Right kidney (tissue), 1 donor: ENCODE results near the gene ACSS1.

Experiments
- DNase-seq: peaks from one replicate; pipeline ENCODE4 v3.0.0-alpha.2; 2016

ACSS1 gene

DNA sequence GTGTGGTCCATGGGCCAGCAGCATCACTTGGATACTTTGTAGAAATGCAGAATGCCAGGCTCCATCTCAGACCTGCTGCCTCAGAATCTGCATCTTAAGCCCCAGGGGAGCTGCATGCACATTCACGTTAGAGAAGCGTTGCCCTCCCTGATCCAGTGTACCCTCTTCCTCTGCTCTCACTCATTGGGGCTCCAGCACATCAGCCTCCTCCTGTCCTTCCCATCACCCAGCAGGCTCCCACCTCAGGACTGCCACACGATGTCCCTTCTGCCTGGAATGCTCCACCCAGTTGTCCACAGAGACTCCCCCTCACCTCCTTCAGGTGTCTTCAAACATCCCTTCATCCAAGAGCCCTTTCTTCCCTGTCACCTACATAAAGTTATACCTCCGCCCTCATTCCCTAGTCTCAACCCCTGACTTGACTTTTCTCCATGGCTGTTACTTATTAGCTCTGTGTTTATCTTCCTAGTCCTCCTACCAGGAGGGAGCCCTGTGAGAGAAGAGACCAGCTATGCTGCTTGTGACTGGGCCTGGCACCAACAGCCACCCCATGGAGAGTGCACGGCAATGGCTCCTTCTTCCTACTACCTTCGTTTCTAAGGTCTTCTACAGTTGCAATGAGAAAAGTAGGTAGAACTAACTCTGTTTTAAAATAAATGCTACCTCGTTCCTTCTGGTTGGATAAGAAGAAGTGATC is 3.3 kb upstream of the ACSS1 start:
- DNase-seq: no peak

- no peak for DNase-seq
Observed at GRCh38 chr20:25059866-25060465, 2.0 kb upstream of the ACSS1 start.

DNA sequence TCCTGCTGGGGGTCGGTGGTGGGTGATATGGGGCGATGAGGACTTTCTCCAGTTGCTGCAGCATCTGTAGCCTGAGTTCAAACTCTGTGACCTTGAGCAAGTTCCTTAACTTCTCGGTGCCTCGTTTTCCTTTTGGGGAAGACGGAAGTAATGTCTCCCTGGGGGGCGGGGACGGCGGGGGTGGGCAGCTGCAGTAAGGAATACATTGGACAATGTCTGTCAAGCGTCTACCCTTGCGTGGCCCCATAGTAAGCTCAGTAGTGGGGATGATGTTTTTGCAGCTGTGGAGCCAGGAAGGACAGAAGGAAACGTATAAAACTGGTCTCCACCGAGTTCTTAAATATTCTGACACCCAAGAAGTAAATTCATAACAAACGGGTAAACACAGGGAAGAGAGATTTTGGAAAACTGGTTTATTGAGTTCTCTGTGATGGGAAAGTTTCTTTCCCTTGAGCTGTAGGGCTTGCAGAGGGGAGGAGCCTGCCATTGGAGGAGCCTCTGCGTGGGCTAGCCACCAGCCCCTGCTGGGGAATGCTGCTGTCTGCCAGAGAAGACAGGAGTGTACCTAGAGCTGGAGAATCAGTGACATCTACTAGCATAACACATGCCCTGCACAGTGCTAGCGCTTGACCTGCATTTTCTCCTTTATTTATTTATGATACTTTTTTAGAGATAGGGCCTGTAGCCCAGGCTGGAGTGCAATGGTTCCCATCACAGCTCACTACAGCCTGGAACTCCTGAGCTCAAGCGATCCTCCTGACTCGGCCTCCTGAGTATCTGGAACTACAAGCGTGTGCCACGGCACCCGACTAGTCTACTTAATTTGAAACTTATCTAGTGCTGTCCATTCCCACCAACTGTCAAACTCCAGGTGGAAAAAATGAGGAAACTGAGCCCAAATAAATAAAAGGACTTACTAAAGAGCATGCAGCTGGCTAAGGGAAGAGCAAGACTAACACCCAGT is 1.2 kb upstream of the ACSS1 start:
- DNase-seq: no peak

- DNase-seq: peak; percentile 88
Observed at GRCh38 chr20:25057234-25058050, 497 bp downstream of the ACSS1 start.

- DNase-seq: no peak
Observed at GRCh38 chr20:25056690-25057233, 1.2 kb downstream of the ACSS1 start.

- no peak for DNase-seq
Observed at GRCh38 chr20:25055711-25056495, 2.0 kb downstream of the ACSS1 start.

DNA sequence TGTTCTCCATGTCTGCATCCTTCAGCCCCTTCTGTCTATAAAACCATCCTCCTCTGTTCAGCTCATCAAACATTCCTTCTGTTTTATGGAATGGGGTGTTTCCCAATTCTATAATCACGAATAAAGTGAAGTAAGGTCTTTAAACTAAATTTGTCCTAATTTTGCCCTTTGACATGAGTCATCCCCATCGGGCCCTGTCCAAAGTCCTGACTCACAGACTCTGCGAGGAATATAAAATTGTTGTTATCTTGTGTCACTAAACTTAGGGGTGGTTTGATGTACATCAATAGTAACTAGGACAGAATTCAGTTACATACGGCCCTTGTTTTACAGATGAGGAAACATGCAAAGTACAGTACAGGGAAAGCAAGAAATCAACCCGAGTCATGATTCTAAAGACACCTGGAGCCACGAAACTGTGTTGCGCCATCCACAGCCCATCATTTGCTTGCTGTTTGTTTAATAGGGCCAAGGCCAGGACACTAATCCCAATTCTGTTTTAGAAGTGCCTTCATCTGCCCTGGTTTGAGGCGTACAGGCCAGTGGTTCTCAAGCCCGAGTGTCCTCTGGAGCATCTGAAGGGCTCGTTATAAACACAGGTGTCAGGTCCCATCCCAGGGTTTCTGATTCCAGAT is 2.8 kb downstream of the ACSS1 start:
- DNase-seq: no peak

- DNase-seq: no peak
Observed at GRCh38 chr20:25054096-25054820, 3.7 kb downstream of the ACSS1 start.

GRCh38 chr20:25053255-25054031 is 4.5 kb downstream of the ACSS1 start:
- DNase-seq: no peak

GRCh38 chr20:25052255-25053194 is 5.4 kb downstream of the ACSS1 start:
- no peak for DNase-seq

DNA sequence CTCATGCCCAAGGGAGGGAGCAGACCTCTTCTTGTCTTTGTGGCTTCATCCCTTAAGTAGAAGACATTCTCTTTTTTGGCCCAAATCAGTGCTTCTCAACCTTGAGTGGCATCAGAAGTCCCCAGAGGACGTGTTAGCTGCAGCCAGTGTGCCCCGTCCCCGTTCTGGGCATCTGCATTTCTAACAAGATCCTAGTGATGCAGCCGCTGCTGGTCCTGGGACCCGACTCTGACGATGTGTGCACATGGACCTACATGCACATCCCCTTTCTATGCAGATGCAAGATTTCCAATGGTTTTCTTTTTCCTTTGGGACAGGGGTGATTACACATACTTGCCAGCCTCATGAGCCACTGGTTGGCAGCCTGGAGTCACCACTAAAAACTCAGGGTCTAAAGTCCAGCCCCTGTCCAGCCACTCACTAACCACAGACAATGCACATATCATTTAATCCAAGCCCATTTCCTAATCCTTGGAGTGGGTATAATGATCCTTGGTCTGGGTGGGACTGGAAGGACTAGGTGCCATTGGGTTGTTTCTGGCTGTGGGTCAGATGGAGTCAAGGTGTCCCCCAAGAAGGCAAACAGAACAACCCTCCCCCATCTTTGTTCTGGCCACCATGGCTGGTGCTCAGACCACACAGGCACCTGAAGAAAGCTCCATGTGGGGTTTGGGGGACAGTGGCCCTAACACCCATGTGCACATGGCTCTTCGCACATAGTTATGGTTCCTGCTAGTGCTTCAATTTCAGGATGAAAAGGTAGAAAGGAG is 6.4 kb downstream of the ACSS1 start:
- DNase-seq: no peak

- DNase-seq: no peak
Observed at GRCh38 chr20:25050501-25051350, 7.2 kb downstream of the ACSS1 start.

- DNase-seq: no peak
Observed at GRCh38 chr20:25050082-25050481, 7.9 kb downstream of the ACSS1 start.

- DNase-seq: no peak
Observed at GRCh38 chr20:25049261-25050060, 8.5 kb downstream of the ACSS1 start.

- no peak for DNase-seq
Observed at GRCh38 chr20:25048519-25048952, 9.4 kb downstream of the ACSS1 start.
